ENCODE measurements around the gene FMO3.

Gene FMO3

GRCh38 chr1:171116676-171117075, 26.0 kb downstream of the FMO3 start:
- TF ChIP-seq ZFX (IDR thresholded peaks at IDR 0.05) (no peak), CTCF (conservative IDR thresholded peaks at IDR 0.05) (no peak)
- no peak overlapping the region for H3K27ac ChIP-seq

- no peak overlapping the region for H3K27ac ChIP-seq
Observed at GRCh38 chr1:171117085-171117484, 26.4 kb downstream of the FMO3 start.

GRCh38 chr1:171119648-171120047, 28.9 kb downstream of the FMO3 start:
- no peak for TF ChIP-seq CTCF (conservative IDR thresholded peaks at IDR 0.05)
- no peak for TF ChIP-seq ZFX (IDR thresholded peaks at IDR 0.05)

More at GRCh38 chr1:171117085-171117484, 26.4 kb downstream of the FMO3 start:
- TF ChIP-seq CTCF (conservative IDR thresholded peaks at IDR 0.05) (no peak), ZFX (IDR thresholded peaks at IDR 0.05) (no peak)

GRCh38 chr1:171122299-171122698, 31.6 kb downstream of the FMO3 start:
- no peak overlapping the region; the same call in 1 of the 2 replicates for H3K27ac ChIP-seq
- TF ChIP-seq CTCF (conservative IDR thresholded peaks at IDR 0.05) (no peak), ZFX (IDR thresholded peaks at IDR 0.05) (no peak)

More at GRCh38 chr1:171119648-171120047, 28.9 kb downstream of the FMO3 start:
- H3K27ac ChIP-seq: no peak overlapping the region

- H3K27ac ChIP-seq: no peak overlapping the region
- TF ChIP-seq CTCF (conservative IDR thresholded peaks at IDR 0.05) (no peak), ZFX (IDR thresholded peaks at IDR 0.05) (no peak)
Observed at GRCh38 chr1:171122893-171123292, 32.2 kb downstream of the FMO3 start.

- TF ChIP-seq CTCF (conservative IDR thresholded peaks at IDR 0.05) (no peak), ZFX (IDR thresholded peaks at IDR 0.05) (no peak)
- peak overlapping the region; percentile 43; the same call in 1 of the 2 replicates for H3K27ac ChIP-seq
Observed at GRCh38 chr1:171126504-171126903, 35.8 kb downstream of the FMO3 start.

GRCh38 chr1:171127099-171127498, 36.4 kb downstream of the FMO3 start:
- TF ChIP-seq CTCF (conservative IDR thresholded peaks at IDR 0.05) (no peak), ZFX (IDR thresholded peaks at IDR 0.05) (no peak)
- no peak overlapping the region for H3K27ac ChIP-seq

Data from C4-2B (cell line).